ENCODE data around the gene ZNF320. TPM values are rescaled to one million over a fixed set of nuclear protein-coding genes. Genes with fewer than 3 reads are reported as not detected.

The ZNF320 gene
- total and polyA plus RNA-seq, 9 of the 15 experiments (the other 6 are each of a cell fraction or from before 2014, with no cell fraction given): 5.4 to 25.6 (median 11.7) TPM

- TF ChIP-seq ZHX1 (conservative IDR thresholded peaks at IDR 0.05; ENCODE audit: low read length) (no peak), PREB (CRISPR knock-in tag; IDR thresholded peaks at IDR 0.05) (no peak), ZBTB9 (CRISPR knock-in tag; IDR thresholded peaks at IDR 0.05) (no peak), FOXA1 (IDR thresholded peaks at IDR 0.05; ENCODE audit: borderline replicate concordance) (no peak), ATF4 (CRISPR knock-in tag; IDR thresholded peaks at IDR 0.05) (no peak), ID3 (CRISPR knock-in tag; IDR thresholded peaks at IDR 0.05) (no peak), ID3 (tag; IDR thresholded peaks at IDR 0.05) (no peak), FOXJ3 (CRISPR knock-in tag; IDR thresholded peaks at IDR 0.05) (no peak), ETS2 (tag; IDR thresholded peaks at IDR 0.05; ENCODE audit: borderline replicate concordance, poor library complexity, severe bottlenecking) (no peak), POLR2A (conservative IDR thresholded peaks at IDR 0.05) (peak; percentile 90), CBX5 (IDR thresholded peaks at IDR 0.05; ENCODE audit: borderline replicate concordance, low read depth) (no peak), POLR3G (IDR thresholded peaks at IDR 0.05; ENCODE audit: extremely low read depth, insufficient read length, insufficient replicate concordance) (no peak), ZMIZ1 (IDR thresholded peaks at IDR 0.05; ENCODE audit: low read depth in 2 of 2, low read length in 2 of 2) (no peak), TARDBP (IDR thresholded peaks at IDR 0.05) (no peak), YY1 (IDR thresholded peaks at IDR 0.05; ENCODE audit: borderline replicate concordance in 1 of 3, control insufficient read depth in 1 of 3, extremely low read depth in 1 of 3, insufficient read depth in 3 of 3, insufficient read length in 1 of 3, insufficient replicate concordance in 2 of 3, low read depth in 1 of 3, low read length in 2 of 3) (peak in 1 of 3 experiments; percentile 23)
These were observed 45.1 kb upstream of the ZNF320 start (continued) for GRCh38 chr19:52942386-52943133.

Data from K562 (cell line).